HG03442 (cell line): ENCODE data around the gene ADAMTS4.

Experiments
- ATAC-seq: cut with Tn5 transposase; IDR thresholded peaks from one replicate; pipeline ENCODE4 v1.9.1; 2021; ENCODE audit warnings: mild to moderate bottlenecking, moderate library complexity; ENCODE audit not compliant: unreplicated experiment

ADAMTS4 gene

DNA sequence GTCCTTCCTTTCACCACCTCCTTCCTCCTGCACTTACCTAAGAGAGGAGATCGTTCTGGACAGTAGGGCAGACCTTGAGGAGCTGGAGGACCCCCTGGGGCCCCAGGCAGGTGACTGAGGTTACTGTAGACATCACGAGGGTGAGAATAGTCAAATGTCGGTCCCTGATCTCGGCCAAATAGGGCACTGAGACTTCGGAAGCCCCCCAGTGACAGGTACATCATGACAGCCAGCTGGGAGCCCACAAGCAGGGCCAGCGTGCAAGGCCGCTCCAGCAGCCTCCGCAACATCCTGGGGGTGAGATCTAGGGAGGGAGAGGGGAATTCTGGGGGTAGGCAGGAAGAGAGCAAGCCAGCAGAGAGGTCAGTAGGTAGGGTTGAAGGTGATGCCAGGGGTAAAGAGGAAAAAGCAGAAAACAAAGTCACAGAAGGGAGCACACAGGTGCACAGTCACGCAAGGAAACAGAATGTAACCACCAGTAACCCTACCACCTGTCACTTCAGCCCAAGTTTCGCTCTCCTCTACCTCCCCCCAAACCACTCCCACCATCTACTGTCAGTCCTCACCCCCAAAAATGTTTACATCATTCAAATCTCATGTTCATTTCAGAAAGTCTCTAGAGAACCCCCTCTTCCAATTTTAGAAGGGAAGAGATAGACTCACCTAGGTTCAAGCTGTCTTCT, 22.9 kb downstream of the ADAMTS4 start:
- ATAC-seq: no peak

GRCh38 chr1:161174911-161175310, 23.9 kb downstream of the ADAMTS4 start:
- no peak for ATAC-seq

DNA sequence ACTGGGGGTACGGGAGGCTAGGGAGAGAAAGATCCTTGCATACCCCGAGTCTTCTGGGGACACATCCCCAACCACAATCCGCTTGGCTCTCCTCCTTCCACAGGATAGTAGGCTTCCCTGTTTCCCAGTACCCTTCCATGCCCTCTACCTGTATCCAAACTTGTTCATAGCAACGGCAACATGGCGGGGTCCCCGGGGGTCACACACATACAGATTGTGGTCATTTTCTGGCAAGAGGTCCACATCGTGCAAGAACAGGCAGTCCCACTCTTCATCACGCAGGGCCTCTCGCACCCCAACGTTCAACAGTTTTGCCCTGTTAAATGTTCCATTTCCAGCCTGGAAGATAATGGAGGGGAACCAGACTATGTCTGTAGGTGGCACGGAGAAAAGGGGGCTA, 25.1 kb downstream of the ADAMTS4 start:
- ATAC-seq: no peak

GRCh38 chr1:161172776-161173376, 26.0 kb downstream of the ADAMTS4 start:
- ATAC-seq: no peak

DNA sequence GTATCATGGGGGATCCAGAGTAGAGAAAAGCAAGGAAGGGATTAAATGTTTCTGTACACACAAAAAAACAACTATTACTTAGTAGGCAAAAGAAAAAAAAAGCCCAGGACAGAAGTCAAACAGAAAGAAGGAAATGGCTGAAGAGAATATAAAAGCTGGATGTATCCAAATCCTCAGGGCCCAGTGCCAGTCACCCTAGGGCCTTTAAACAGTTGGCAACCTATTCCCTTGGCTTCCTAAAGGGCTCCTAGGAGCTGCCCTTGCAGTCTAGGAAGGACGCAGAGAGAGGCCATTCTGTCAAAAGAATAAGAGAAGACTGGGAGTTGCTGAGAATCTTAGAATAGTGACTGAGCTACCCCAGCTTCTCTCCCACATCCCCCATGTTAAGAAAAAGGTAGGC, 26.5 kb downstream of the ADAMTS4 start:
- ATAC-seq: no peak

- no peak for ATAC-seq
Observed at GRCh38 chr1:161171696-161172095, 27.2 kb downstream of the ADAMTS4 start.

GRCh38 chr1:161171191-161171590, 27.7 kb downstream of the ADAMTS4 start:
- no peak for ATAC-seq

- no peak for ATAC-seq
Observed at GRCh38 chr1:161168906-161169305, 29.9 kb downstream of the ADAMTS4 start.

DNA sequence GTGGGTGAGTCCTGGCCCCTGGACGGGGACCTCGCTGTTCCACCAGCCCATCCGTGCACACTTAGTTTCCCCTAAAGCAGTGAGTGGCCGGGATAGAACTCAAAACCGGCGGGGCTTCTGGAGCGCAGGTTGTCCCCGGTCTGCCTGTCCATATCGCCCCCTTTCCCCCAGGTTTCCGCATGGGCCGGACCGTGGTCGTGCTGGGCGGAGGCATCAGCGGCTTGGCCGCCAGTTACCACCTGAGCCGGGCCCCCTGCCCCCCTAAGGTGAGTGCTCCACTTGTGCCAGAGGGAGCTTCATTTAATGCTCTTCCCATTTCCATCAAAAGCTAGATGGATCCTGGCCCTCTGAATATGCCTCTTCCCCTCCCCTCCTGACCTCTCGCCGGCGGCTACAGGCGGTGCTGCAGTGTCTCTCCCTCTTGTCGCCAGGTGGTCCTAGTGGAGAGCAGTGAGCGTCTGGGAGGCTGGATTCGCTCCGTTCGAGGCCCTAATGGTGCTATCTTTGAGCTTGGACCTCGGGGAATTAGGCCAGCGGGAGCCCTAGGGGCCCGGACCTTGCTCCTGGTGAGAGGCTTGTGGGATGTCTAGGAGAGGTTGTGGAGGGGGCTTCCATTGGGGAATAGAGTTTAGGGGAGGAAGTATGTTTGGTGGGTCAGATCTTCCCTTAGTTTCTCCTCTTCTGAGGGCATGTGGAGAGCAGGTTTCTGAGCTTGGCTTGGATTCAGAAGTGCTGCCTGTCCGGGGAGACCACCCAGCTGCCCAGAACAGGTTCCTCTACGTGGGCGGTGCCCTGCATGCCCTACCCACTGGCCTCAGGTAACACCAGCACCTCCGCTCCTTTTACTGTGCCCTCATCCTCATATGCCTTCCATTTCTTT, 31.9 kb downstream of the ADAMTS4 start:
- ATAC-seq: no peak

DNA sequence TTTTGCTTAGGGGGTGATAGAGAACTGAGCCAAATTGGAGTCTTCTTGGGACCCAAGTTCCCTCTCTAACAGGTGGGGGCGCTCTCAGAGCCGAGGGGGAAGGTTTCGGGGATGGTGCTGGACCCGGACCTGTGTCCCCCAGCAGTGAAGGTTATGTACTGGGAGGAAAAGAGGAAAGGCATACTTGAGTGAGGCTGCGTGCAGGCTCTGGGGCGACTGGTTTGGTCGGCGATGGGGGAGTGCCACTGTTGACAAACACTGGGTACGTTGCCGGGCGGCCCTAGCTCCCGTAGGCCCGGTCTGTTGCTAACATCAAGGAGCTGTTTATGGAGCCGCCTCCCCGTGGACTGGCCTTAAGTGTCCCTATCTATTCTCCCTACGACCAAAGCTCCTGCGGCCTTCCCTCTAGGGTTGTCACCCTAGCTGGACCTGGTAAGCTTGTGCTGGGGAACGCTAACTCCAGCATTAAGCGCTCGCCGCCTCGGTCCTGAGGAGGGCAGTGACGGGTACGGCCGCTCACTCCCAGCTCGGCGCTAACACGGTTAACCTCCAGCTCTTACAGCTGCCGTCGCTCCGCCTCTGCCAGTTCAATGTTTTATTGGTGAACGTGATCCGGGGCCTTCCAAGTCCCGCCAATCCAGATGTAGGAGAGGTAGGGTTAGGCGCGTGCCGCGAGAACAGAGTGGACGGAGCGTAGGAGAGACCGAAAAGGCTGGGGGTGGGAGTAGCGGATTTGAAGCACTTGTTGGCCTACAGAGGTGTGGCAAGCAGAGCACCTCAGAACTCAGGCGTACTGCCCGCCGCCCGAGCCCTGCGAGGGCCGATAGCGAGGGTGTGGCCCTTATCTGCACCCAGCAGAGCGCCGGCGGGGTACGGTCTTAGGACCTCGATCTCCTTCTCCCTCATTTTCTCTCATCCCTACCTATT, 32.8 kb downstream of the ADAMTS4 start, which contains the start of gene PPOX:
TSS of gene PPOX (plus strand) at position 685 of the 927 bp plus-strand sequence. CDS start 422 bp downstream, outside the sequence.
- ATAC-seq: peak; percentile 93

DNA sequence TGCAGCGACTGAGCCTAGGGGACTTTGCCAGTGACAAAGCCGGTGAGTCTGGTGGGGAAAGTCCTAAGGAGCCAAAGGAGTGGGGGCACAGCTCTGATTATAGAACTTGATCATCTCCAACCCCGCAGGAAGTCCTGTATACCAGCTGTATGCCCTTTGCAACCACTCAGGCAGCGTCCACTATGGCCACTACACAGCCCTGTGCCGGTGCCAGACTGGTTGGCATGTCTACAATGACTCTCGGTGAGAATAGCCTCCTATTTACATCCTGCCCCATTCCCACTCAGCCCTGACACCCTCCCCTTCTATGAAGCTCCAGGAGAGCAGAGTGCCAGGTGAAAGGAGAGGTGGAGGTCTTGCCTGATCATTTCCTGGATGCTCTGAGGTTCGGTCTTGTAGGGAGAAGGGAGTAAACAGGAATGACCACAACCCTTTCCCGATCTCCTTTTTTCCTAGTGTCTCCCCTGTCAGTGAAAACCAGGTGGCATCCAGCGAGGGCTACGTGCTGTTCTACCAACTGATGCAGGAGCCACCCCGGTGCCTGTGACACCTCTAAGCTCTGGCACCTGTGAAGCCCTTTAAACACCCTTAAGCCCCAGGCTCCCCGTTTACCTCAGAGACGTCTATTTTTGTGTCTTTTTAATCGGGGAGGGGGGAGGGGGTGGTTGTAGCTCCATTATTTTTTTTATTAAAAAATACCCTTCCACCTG, 33.8 kb downstream of the ADAMTS4 start:
- ATAC-seq: no peak

DNA sequence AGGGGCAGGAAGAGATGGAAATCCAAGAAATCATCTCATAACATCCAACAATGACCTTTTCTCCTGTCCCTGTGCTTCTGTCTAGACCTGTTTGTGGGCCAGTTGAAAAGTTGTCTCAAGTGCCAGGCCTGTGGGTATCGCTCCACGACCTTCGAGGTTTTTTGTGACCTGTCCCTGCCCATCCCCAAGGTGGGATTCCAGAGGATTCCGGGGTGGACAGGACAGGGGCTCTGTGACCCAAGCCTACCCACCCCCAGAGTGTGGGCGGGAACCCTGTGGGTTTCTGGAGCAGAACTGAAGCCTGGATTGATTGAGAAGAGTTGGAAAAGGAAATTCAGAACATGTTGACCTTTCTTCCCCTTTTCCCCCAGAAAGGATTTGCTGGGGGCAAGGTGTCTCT, 35.1 kb downstream of the ADAMTS4 start:
- ATAC-seq: no peak

DNA sequence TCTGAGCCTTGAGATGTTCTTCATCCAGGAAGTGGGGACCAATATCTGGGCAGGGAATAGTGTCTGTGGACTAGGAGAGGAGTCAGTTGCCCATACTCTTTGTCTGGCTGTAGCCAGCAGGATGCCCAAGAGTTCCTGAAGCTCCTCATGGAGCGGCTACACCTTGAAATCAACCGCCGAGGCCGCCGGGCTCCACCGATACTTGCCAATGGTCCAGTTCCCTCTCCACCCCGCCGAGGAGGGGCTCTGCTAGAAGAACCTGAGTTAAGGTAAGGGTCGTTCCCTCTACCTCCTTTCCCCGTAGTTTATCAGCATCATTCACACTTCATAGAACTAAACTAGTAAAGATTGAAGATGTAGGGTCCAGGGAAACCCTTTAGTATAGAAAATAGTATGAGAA, 36.0 kb downstream of the ADAMTS4 start:
- no peak for ATAC-seq

- no peak for ATAC-seq
Observed at GRCh38 chr1:161162052-161162451, 36.8 kb downstream of the ADAMTS4 start.

DNA sequence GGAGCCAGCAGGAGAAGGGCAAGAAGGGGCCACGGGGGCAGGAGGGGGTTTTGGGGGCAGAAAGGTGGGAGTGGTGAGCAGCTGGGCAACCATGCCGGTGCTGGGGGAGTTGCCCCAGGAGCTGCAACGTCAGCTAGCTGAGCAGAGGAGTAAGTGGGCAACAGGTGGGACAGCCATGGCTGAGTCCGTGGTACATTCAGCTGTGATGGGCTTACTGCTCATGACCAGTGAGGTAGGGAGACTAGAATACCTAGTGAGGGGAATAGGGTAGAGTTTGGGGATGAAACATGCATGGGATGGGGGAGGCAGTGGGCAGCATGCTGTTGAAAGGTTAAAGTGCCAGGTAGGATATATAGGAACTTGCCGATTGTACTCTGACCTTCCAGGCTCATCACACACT, 37.2 kb downstream of the ADAMTS4 start:
- no peak for ATAC-seq

DNA sequence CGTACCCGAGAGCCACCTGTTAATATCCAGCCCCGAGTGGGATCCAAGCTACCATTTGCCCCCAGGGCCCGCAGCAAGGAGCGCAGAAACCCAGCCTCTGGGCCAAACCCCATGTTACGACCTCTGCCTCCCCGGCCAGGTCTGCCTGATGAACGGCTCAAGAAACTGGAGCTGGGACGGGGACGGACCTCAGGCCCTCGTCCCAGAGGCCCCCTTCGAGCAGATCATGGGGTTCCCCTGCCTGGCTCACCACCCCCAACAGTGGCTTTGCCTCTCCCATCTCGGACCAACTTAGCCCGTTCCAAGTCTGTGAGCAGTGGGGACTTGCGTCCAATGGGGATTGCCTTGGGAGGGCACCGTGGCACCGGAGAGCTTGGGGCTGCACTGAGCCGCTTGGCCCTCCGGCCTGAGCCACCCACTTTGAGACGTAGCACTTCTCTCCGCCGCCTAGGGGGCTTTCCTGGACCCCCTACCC, 38.1 kb downstream of the ADAMTS4 start:
- no peak for ATAC-seq

- no peak for ATAC-seq
Observed at GRCh38 chr1:161159913-161160243, 39.0 kb downstream of the ADAMTS4 start.

- peak; percentile 89 for ATAC-seq
Observed at GRCh38 chr1:161159087-161159912, 39.6 kb downstream of the ADAMTS4 start, which contains the start of gene USP21. Gene USP21 (plus strand): TSS chr1:161159500. CDS start chr1:161160641, 1,141 bp downstream.
